ENCODE results near the gene ITGB7.

Gene ITGB7

GRCh38 chr12:53221203-53222080 lies 14.4 kb upstream of the ITGB7 start:
- Histone ChIP-seq H3K4me3 (ENCODE audit: low read depth in 1 of 2, low read length in 2 of 2) (peak overlapping the region; percentile 82 to 88), H3K27ac (ENCODE audit: low read length) (peak overlapping the region; percentile 99), H3K4me1 (ENCODE audit: control insufficient read depth in 1 of 2, insufficient read depth in 2 of 2, low read length in 2 of 2) (peaks cover 35 to 60% of the 10 kb centered on the region in 2 donors), H3K27me3 (ENCODE audit: low read depth, low read length) (no peaks in the 10 kb centered on the region), H3K36me3 (ENCODE audit: control insufficient read depth in 1 of 2, insufficient read depth in 2 of 2, low read length in 2 of 2) (no peaks in the 10 kb centered on the region), H3K9me3 (ENCODE audit: control insufficient read depth in 1 of 2, low read length in 2 of 2) (no peaks in the 10 kb centered on the region)

- peak overlapping the region; percentile 88 for H3K4me3 ChIP-seq (ENCODE audit: low read depth in 1 of 2, low read length in 2 of 2)
- no peaks in the 10 kb centered on the region for H3K36me3 ChIP-seq (ENCODE audit: control insufficient read depth in 1 of 2, insufficient read depth in 2 of 2, low read length in 2 of 2)
- H3K27ac ChIP-seq (ENCODE audit: low read length) = peak overlapping the region; percentile 99
- H3K4me1 ChIP-seq (ENCODE audit: control insufficient read depth in 1 of 2, insufficient read depth in 2 of 2, low read length in 2 of 2) = peaks cover 35 to 61% of the 10 kb centered on the region in 2 donors
- H3K9me3 ChIP-seq (ENCODE audit: control insufficient read depth in 1 of 2, low read length in 2 of 2) = no peaks in the 10 kb centered on the region
- no peaks in the 10 kb centered on the region for H3K27me3 ChIP-seq (ENCODE audit: low read depth, low read length)
These were observed 13.7 kb upstream of the ITGB7 start for GRCh38 chr12:53220694-53221202.

DNA sequence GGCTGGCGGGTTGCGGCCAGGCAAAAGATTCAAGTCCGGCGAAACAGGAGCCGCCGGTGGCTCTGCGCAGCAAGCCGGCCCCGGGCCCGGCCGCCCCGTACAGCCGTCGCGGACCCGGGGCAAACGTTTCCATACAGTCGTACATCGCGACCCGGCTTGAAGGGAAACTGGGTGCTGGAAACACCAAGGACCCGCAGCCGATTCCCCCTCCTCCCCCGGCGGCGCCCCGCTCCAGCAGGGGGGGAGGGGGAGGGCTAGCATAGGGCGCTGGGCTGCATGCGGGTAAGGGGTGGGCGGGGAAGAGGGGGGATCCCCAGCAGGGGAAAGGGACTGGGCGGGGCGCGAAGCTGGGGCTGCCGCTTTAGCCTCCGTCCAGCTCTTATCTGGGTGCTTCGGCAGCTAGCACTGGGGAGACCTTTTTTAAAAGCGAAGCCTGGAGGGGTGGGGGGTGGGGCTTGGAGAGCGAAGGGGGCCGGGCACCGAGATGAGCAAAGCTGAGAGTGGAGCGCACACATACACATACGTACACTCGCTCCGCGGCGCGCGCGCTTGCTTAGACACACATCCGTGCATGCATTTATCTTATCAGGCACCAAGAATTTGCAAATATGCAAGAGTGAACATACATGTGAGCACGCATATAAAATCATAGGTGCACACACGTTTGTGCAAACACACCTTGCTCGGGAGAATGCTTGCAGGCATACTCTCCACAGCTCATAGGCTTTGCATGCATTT lies 13.1 kb upstream of the ITGB7 start:
- no peaks in the 10 kb centered on the region for H3K27me3 ChIP-seq (ENCODE audit: low read depth, low read length)
- peaks cover 32 to 55% of the 10 kb centered on the region in 2 donors for H3K4me1 ChIP-seq (ENCODE audit: control insufficient read depth in 1 of 2, insufficient read depth in 2 of 2, low read length in 2 of 2)
- H3K9me3 ChIP-seq (ENCODE audit: control insufficient read depth in 1 of 2, low read length in 2 of 2) = no peaks in the 10 kb centered on the region
- peak overlapping the region; percentile 88 for H3K4me3 ChIP-seq (ENCODE audit: low read depth in 1 of 2, low read length in 2 of 2)
- H3K27ac ChIP-seq (ENCODE audit: low read length) = peak overlapping the region; percentile 74
- peaks cover 0 to 3% of the 10 kb centered on the region in 2 donors for H3K36me3 ChIP-seq (ENCODE audit: control insufficient read depth in 1 of 2, insufficient read depth in 2 of 2, low read length in 2 of 2)

DNA sequence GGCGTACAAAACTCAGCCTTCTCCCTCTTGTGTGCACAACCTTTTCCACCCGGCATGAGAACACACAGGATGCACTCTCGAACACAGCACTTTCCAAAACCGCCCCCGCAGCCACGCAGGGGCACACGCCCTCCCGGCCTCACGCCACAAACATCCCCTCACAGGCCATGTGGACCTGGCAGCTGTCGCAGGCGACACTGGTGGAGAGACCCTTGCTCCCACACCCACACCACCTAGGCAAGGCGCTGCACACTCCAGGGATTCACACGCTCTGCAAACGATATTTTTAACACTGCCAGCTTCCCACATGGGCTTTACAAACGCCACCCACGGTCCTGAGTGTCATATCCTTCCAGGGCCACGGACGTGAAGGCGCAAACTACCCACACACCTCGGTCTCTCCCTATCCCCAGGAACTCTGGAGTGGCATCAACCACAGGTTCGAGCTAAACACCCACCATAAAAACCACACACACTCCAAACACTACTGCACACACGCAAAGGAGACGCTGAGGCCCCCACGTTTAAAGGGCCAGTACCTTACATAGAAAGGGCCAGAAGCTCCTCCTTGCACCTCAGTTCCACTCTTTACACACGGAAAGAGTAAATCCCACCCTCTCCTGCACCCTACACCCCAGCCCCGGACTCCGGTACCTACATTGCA lies 12.4 kb upstream of the ITGB7 start:
- H3K4me1 ChIP-seq (ENCODE audit: control insufficient read depth in 1 of 2, insufficient read depth in 2 of 2, low read length in 2 of 2) = peaks cover 26 to 54% of the 10 kb centered on the region in 2 donors

GRCh38 chr12:53218551-53219291 lies 11.7 kb upstream of the ITGB7 start:
- Histone ChIP-seq H3K27me3 (ENCODE audit: low read depth, low read length) (no peaks in the 10 kb centered on the region), H3K4me1 (ENCODE audit: control insufficient read depth in 1 of 2, insufficient read depth in 2 of 2, low read length in 2 of 2) (peaks cover 19 to 53% of the 10 kb centered on the region in 2 donors), H3K4me3 (ENCODE audit: low read depth in 1 of 2, low read length in 2 of 2) (peak overlapping the region; percentile 88), H3K36me3 (ENCODE audit: control insufficient read depth in 1 of 2, insufficient read depth in 2 of 2, low read length in 2 of 2) (peaks cover 5 to 17% of the 10 kb centered on the region in 2 donors), H3K27ac (ENCODE audit: low read length) (peak overlapping the region; percentile 74), H3K9me3 (ENCODE audit: control insufficient read depth in 1 of 2, low read length in 2 of 2) (no peaks in the 10 kb centered on the region)

More for the DNA sequence above, 12.4 kb upstream of the ITGB7 start:
- Histone ChIP-seq H3K27ac (ENCODE audit: low read length) (peak overlapping the region; percentile 74), H3K9me3 (ENCODE audit: control insufficient read depth in 1 of 2, low read length in 2 of 2) (no peaks in the 10 kb centered on the region), H3K36me3 (ENCODE audit: control insufficient read depth in 1 of 2, insufficient read depth in 2 of 2, low read length in 2 of 2) (peaks cover under 1 to 10% of the 10 kb centered on the region in 2 donors), H3K27me3 (ENCODE audit: low read depth, low read length) (no peaks in the 10 kb centered on the region), H3K4me3 (ENCODE audit: low read depth in 1 of 2, low read length in 2 of 2) (peak overlapping the region; percentile 88)

- peak overlapping the region; percentile 21 for H3K27ac ChIP-seq (ENCODE audit: low read length)
- H3K4me1 ChIP-seq (ENCODE audit: control insufficient read depth in 1 of 2, insufficient read depth in 2 of 2, low read length in 2 of 2) = peaks cover 16 to 53% of the 10 kb centered on the region in 2 donors
- H3K27me3 ChIP-seq (ENCODE audit: low read depth, low read length) = no peaks in the 10 kb centered on the region
- peak overlapping the region; percentile 37 to 88 for H3K4me3 ChIP-seq (ENCODE audit: low read depth in 1 of 2, low read length in 2 of 2)
- H3K36me3 ChIP-seq (ENCODE audit: control insufficient read depth in 1 of 2, insufficient read depth in 2 of 2, low read length in 2 of 2) = peaks cover 10 to 21% of the 10 kb centered on the region in 2 donors
- no peaks in the 10 kb centered on the region for H3K9me3 ChIP-seq (ENCODE audit: control insufficient read depth in 1 of 2, low read length in 2 of 2)
These were observed 10.9 kb upstream of the ITGB7 start for GRCh38 chr12:53217931-53218307.

DNA sequence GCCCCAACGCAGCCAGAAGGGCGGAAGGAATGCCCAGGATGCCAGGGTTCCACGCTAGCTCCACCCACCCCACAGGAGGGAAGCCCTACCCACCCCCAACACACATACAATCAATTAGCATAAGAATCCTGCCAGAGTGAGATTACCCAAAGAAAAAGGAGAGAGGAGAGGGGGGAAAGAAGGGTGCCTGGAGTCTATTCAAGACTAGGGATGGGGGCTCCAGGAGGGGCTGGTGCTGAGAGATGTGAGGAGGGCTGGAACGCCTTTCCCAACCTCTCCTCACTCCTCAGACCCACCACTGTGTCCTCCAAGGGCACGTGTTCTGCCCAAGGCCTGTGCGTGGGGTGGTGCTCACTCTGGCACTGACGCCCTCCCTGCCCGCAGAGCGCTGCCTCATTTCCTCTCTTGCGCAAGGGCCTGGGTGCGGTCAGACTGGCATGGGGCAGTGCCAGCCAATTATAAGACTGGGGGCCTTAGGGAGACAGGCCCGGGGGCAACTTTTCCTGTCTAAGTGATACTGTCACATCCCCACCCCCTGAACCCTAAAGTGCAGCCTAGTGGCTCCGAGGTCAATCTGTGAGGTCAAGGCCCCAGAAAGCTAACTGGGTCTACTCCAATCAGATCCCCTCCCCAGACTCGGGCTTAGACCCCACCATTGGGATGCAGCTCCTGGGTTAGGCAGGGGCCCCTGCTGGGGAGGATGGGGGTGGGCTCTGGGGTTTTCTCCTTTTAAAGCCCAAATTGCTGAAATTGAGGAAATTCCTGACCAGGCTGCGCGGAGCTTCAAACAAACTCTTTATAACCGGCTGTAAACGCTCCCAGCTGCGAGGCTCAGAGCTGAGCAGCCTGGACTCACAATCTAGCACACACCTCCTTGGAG lies 10.2 kb upstream of the ITGB7 start:
- H3K4me1 ChIP-seq (ENCODE audit: control insufficient read depth in 1 of 2, insufficient read depth in 2 of 2, low read length in 2 of 2) = peaks cover 15 to 46% of the 10 kb centered on the region in 2 donors
- H3K9me3 ChIP-seq (ENCODE audit: control insufficient read depth in 1 of 2, low read length in 2 of 2) = no peaks in the 10 kb centered on the region
- no peak overlapping the region for H3K27ac ChIP-seq (ENCODE audit: low read length)
- no peaks in the 10 kb centered on the region for H3K27me3 ChIP-seq (ENCODE audit: low read depth, low read length)
- H3K36me3 ChIP-seq (ENCODE audit: control insufficient read depth in 1 of 2, insufficient read depth in 2 of 2, low read length in 2 of 2) = peaks cover 12 to 28% of the 10 kb centered on the region in 2 donors
- H3K4me3 ChIP-seq (ENCODE audit: low read depth in 1 of 2, low read length in 2 of 2) = peak overlapping the region; percentile 37 to 88

DNA sequence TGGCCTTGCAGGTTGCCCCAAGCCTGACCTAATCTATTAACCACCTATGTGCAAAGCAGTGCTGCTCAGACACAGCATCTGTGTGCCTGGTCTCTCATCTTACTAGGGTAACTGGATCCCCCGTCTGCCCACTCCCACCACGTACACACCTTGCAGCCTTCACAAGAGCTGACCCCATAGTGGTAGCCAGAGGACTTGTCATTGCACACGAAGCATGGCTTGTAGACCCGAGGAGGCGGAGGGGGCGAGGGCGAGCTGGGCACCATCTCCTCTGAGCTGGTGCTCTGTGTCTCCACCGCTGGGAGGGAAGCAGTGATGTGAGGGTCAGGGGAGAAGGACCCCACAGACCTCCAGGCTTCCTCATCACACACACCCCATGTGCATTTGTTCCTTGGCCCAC lies 8.4 kb upstream of the ITGB7 start:
- H3K4me1 ChIP-seq (ENCODE audit: control insufficient read depth in 1 of 2, insufficient read depth in 2 of 2, low read length in 2 of 2) = peaks cover 12 to 42% of the 10 kb centered on the region in 2 donors
- H3K36me3 ChIP-seq (ENCODE audit: control insufficient read depth in 1 of 2, insufficient read depth in 2 of 2, low read length in 2 of 2) = peaks cover 17 to 44% of the 10 kb centered on the region in 2 donors
- no peak overlapping the region for H3K27ac ChIP-seq (ENCODE audit: low read length)
- no peak overlapping the region for H3K4me3 ChIP-seq (ENCODE audit: low read depth in 1 of 2, low read length in 2 of 2)
- H3K27me3 ChIP-seq (ENCODE audit: low read depth, low read length) = no peaks in the 10 kb centered on the region
- H3K9me3 ChIP-seq (ENCODE audit: control insufficient read depth in 1 of 2, low read length in 2 of 2) = no peaks in the 10 kb centered on the region

DNA sequence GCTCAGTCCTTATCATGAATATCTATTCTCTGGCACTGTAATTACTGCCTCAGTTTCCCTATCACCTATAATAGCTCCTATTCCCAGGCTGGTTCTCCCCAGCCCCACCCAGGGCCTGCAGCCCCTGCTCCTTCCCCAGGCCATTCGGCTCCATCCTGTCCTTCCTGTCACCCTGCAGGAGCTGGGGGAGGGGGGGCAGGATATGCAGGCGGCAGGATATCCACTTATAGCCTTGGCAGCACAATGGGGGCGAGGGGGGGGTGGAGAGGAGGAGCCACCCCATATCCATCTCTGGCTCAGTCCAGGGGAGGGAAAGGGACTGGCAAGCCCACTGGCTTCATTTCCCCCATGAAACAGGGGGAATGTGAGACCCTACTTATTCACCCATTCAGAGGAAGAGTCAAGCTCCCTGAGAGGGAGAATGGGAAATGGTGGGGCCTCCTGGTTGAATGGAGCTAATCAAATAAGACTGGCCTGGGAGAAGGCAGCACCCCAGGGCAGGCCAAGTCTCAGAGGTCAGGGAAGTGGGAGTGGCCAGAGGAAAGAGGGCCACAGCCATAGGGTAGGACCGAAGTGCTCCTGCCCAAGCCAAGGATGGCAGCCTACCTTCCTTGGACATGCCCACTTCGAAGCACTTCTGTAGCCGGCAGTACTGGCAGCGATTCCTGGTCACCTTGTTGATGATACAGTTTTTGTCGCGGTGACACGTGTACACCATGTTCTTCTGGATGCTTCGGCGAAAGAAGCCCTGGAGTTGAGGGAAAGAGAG lies 7.8 kb upstream of the ITGB7 start:
- Histone ChIP-seq H3K9me3 (ENCODE audit: control insufficient read depth in 1 of 2, low read length in 2 of 2) (no peaks in the 10 kb centered on the region), H3K4me1 (ENCODE audit: control insufficient read depth in 1 of 2, insufficient read depth in 2 of 2, low read length in 2 of 2) (peaks cover 12 to 42% of the 10 kb centered on the region in 2 donors), H3K36me3 (ENCODE audit: control insufficient read depth in 1 of 2, insufficient read depth in 2 of 2, low read length in 2 of 2) (peaks cover 17 to 49% of the 10 kb centered on the region in 2 donors), H3K27ac (ENCODE audit: low read length) (no peak overlapping the region), H3K4me3 (ENCODE audit: low read depth in 1 of 2, low read length in 2 of 2) (no peak overlapping the region), H3K27me3 (ENCODE audit: low read depth, low read length) (no peaks in the 10 kb centered on the region)

Data from muscle layer of duodenum (tissue), 2 donors.